GM19397 (cell line): ENCODE measurements around the gene NPY4R.
"Not testable (repeated sequence)": the region's sequence is repeated elsewhere in the genome, so short reads cannot be mapped to it uniquely, and the experiment has no call there.

Experiments used
- ATAC-seq: cut with Tn5 transposase; IDR thresholded peaks from one replicate; pipeline ENCODE4 v1.9.1; 2021; ENCODE audit warnings: mild to moderate bottlenecking, moderate library complexity; ENCODE audit not compliant: unreplicated experiment

NPY4R gene

GRCh38 chr10:46465765-46466164, at the start of gene NPY4R:
Gene NPY4R (minus strand): TSS chr10:46465958. CDS start chr10:46462635, 3,323 bp downstream.
- ATAC-seq: not testable (repeated sequence)

- no peak for ATAC-seq
These were observed 49.6 kb upstream of the NPY4R start for GRCh38 chr10:46515366-46515765.

- no peak for ATAC-seq
These were observed 49.1 kb upstream of the NPY4R start for GRCh38 chr10:46514899-46515298.

GRCh38 chr10:46514431-46514861, 48.7 kb upstream of the NPY4R start:
- no peak for ATAC-seq

- not testable (repeated sequence) for ATAC-seq
These were observed 47.6 kb upstream of the NPY4R start for GRCh38 chr10:46513333-46513732.

GRCh38 chr10:46512725-46513124, 47.0 kb upstream of the NPY4R start:
- not testable (repeated sequence) for ATAC-seq

GRCh38 chr10:46512002-46512401, 46.2 kb upstream of the NPY4R start:
- not testable (repeated sequence) for ATAC-seq

- ATAC-seq: not testable (repeated sequence)
These were observed 34.2 kb upstream of the NPY4R start for GRCh38 chr10:46499990-46500389.

GRCh38 chr10:46498985-46499703, 33.4 kb upstream of the NPY4R start:
- ATAC-seq: not testable (repeated sequence)

- ATAC-seq: not testable (repeated sequence)
These were observed 32.1 kb upstream of the NPY4R start for GRCh38 chr10:46497878-46498277.

GRCh38 chr10:46497401-46497800, 31.6 kb upstream of the NPY4R start:
- ATAC-seq: not testable (repeated sequence)

GRCh38 chr10:46491364-46492114, 25.8 kb upstream of the NPY4R start:
- ATAC-seq: not testable (repeated sequence)

- ATAC-seq: not testable (repeated sequence)
These were observed 24.5 kb upstream of the NPY4R start for GRCh38 chr10:46490285-46490684.

GRCh38 chr10:46486459-46486858, 20.7 kb upstream of the NPY4R start:
- not testable (repeated sequence) for ATAC-seq

GRCh38 chr10:46474746-46475320, 9.1 kb upstream of the NPY4R start:
- ATAC-seq: not testable (repeated sequence)

GRCh38 chr10:46473758-46474157, 8.0 kb upstream of the NPY4R start:
- not testable (repeated sequence) for ATAC-seq

- ATAC-seq: not testable (repeated sequence)
These were observed 4.4 kb upstream of the NPY4R start for GRCh38 chr10:46470134-46470533.

- not testable (repeated sequence) for ATAC-seq
These were observed 2.5 kb upstream of the NPY4R start for GRCh38 chr10:46468119-46468809.

- not testable (repeated sequence) for ATAC-seq
These were observed 2.1 kb downstream of the NPY4R start for GRCh38 chr10:46463608-46464007.

- not testable (repeated sequence) for ATAC-seq
These were observed 3.5 kb downstream of the NPY4R start for GRCh38 chr10:46462276-46462675.

GRCh38 chr10:46459579-46459978, 6.2 kb downstream of the NPY4R start:
- ATAC-seq: not testable (repeated sequence)
